ENCODE results near the gene EML2.

- TF ChIP-seq, protein P1, sequence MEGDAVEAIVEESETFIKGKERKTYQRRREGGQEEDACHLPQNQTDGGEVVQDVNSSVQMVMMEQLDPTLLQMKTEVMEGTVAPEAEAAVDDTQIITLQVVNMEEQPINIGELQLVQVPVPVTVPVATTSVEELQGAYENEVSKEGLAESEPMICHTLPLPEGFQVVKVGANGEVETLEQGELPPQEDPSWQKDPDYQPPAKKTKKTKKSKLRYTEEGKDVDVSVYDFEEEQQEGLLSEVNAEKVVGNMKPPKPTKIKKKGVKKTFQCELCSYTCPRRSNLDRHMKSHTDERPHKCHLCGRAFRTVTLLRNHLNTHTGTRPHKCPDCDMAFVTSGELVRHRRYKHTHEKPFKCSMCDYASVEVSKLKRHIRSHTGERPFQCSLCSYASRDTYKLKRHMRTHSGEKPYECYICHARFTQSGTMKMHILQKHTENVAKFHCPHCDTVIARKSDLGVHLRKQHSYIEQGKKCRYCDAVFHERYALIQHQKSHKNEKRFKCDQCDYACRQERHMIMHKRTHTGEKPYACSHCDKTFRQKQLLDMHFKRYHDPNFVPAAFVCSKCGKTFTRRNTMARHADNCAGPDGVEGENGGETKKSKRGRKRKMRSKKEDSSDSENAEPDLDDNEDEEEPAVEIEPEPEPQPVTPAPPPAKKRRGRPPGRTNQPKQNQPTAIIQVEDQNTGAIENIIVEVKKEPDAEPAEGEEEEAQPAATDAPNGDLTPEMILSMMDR (IDR thresholded peaks at IDR 0.05 in 4 of 5, conservative IDR thresholded peaks at IDR 0.05 in 1 of 5): no peak
- TF ChIP-seq POLR2A (IDR thresholded peaks at IDR 0.05): no peak
Observed at GRCh38 chr19:45600340-45600885, 38.8 kb downstream of the EML2 start.
